Measurements from ENCODE around the gene AP4B1.

DNA sequence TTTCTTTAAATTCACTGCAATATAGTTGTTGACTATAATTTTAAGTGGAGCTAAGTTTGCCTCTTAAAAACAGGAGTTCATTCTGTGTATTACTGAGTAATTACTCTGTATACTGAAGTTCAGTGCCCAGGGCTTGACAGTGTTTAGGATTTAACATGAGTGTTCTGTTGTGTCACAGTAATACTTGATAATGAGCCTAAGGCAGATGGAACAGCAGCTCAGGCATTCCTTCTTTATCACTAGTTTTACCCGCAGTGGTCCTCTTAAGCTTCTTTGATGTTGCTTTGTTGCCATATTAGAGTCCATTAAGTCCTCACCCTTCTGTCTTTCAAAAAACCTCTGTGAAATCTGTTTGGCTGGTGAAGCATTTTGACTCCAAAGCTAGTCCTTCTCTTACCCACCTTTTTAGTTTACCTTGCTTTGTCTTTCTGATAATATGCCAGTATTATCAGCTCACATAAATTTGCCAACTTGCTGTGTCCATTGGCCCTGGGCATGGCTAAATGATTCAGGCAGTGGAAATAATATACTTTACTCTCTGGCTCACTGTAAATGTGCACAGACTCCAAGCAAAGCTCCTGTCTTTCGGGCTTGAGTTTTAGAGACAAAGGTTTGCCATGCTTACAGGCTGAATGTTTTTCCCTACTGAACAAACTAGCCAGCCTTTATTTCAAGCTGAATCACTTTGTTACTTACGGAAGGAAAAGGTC lies 42.2 kb upstream of the AP4B1 start:
- TF ChIP-seq EZH2 (IDR thresholded peaks at IDR 0.05; ENCODE audit: insufficient read depth, poor library complexity, severe bottlenecking): no peak
- TF ChIP-seq EZH2phosphoT487 (IDR thresholded peaks at IDR 0.05; ENCODE audit: insufficient read depth, low read depth): no peak
